ENCODE results near the gene ANKS1B. TPM values are rescaled to one million over a fixed set of nuclear protein-coding genes. Genes with fewer than 3 reads are reported as not detected.

The ANKS1B gene
- total RNA-seq, 1 experiment from 2014 or later, result 9.7 TPM

- in situ Hi-C loops (cut with HindIII; ENCODE audit: low pct_unique_long_range_greater_than_20kb, low sequenced_read_pairs) (no loop called here), intact Hi-C loops (cut with micrococcal nuclease; ENCODE audit: unreplicated experiment) (no loop called here)
- POLR2A ChIA-PET, result no interaction called here
- Histone ChIP-seq H3K4me1 (ENCODE audit: control insufficient read depth, insufficient read depth, low read length) (no peaks in the 10 kb centered on the region), H3K9me3 (ENCODE audit: control insufficient read depth, insufficient read depth, low read depth, low read length) (no peaks in the 10 kb centered on the region), H3K4me3 (ENCODE audit: low read depth in 2 of 2, low read length in 2 of 2) (no peak overlapping the region), H3K27ac (ENCODE audit: low read length) (no peak overlapping the region), H3K27me3 (ENCODE audit: control insufficient read depth, insufficient read depth, low read length) (no peaks in the 10 kb centered on the region), H3K36me3 (ENCODE audit: control insufficient read depth, insufficient read depth, low read length) (no peaks in the 10 kb centered on the region)
- CTCF ChIA-PET, result no interaction called here
- no peak for ATAC-seq
- no TSS peak for BruUV-seq (replicated peaks)
- DNase-seq (ENCODE audit: low read depth, low spot score), result no peak
- TF ChIP-seq CTCF (IDR thresholded peaks at IDR 0.05) (no peak), TCF7L2 (IDR thresholded peaks at IDR 0.05; ENCODE audit: low read depth, low read length) (no peak), REST (IDR thresholded peaks at IDR 0.05; ENCODE audit: insufficient read depth in 1 of 2, low read depth in 2 of 2, low read length in 1 of 2) (no peak), SIN3A (IDR thresholded peaks at IDR 0.05; ENCODE audit: borderline replicate concordance, insufficient read depth, low read depth, low read length) (no peak), POLR2AphosphoS5 (IDR thresholded peaks at IDR 0.05; ENCODE audit: low read depth, low read length) (no peak)
These were observed 491.5 kb downstream of the ANKS1B start for GRCh38 chr12:99493197-99493596.

- CTCF ChIA-PET, result no interaction called here
- Histone ChIP-seq H3K27ac (ENCODE audit: low read length) (no peak overlapping the region), H3K36me3 (ENCODE audit: control insufficient read depth, insufficient read depth, low read length) (no peaks in the 10 kb centered on the region), H3K27me3 (ENCODE audit: control insufficient read depth, insufficient read depth, low read length) (no peaks in the 10 kb centered on the region), H3K4me3 (ENCODE audit: low read depth in 2 of 2, low read length in 2 of 2) (no peak overlapping the region), H3K9me3 (ENCODE audit: control insufficient read depth, insufficient read depth, low read depth, low read length) (no peaks in the 10 kb centered on the region), H3K4me1 (ENCODE audit: control insufficient read depth, insufficient read depth, low read length) (no peaks in the 10 kb centered on the region)
- DNase-seq (ENCODE audit: low read depth, low spot score), result no peak
- in situ Hi-C loops (cut with HindIII; ENCODE audit: low pct_unique_long_range_greater_than_20kb, low sequenced_read_pairs), result no loop called here
- ATAC-seq, result no peak
- no peak for TF ChIP-seq POLR2AphosphoS5 (IDR thresholded peaks at IDR 0.05; ENCODE audit: low read depth, low read length)
- no peak for TF ChIP-seq CTCF (IDR thresholded peaks at IDR 0.05)
- no peak for TF ChIP-seq SIN3A (IDR thresholded peaks at IDR 0.05; ENCODE audit: borderline replicate concordance, insufficient read depth, low read depth, low read length)
- no peak for TF ChIP-seq REST (IDR thresholded peaks at IDR 0.05; ENCODE audit: insufficient read depth in 1 of 2, low read depth in 2 of 2, low read length in 1 of 2)
- TF ChIP-seq TCF7L2 (IDR thresholded peaks at IDR 0.05; ENCODE audit: low read depth, low read length), result no peak
- no TSS peak for BruUV-seq (replicated peaks)
- POLR2A ChIA-PET, result no interaction called here
- intact Hi-C loops (cut with micrococcal nuclease; ENCODE audit: unreplicated experiment), result no loop called here
These were observed 498.5 kb downstream of the ANKS1B start for GRCh38 chr12:99486277-99486676.
